Measurements from ENCODE around the gene COPZ1.
"Not testable (repeated sequence)": the region's sequence is repeated elsewhere in the genome, so short reads cannot be mapped to it uniquely, and the experiment has no call there.

Gene COPZ1

DNA sequence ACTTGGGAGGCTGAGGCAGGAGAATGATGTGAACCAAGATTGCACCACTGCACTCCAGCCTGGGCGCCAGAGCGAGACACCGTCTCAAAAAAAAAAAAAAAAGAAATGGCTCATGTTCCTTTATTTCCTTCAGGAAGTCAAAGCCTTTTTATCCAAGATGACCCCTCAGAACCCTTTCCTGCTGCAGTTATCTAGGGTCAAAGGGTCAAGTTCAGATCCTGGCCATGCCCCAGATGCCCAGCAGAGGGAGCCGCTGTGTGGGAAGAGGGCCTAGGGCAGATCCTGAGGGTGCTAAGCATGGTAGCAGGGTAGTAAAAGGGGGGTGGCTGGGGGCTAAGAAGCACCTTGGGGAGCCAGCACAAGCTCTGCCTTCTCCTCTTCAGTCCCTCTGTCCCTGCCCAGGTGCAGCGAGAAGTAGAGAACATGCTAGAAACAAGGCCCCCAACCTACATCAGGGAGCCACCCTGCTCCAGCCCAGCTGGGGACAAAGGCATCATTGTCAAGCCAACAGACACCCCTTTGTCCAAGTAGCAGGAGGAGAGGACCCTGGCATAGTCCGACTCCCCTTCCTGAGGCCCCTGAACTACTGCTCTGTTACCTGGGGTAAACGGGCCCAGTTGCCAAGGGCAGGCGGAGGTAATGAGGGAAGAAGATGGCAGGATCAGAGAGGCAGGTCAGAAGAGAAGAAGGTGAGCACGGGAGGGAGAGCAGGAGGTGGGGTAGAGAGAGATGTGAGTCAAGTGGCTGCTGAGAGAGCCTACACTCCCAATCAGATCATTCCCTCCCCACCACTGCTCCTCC, 30.6 kb upstream of the COPZ1 start:
- DNase-seq (ENCODE audit: low spot score): peak; percentile 51

DNA sequence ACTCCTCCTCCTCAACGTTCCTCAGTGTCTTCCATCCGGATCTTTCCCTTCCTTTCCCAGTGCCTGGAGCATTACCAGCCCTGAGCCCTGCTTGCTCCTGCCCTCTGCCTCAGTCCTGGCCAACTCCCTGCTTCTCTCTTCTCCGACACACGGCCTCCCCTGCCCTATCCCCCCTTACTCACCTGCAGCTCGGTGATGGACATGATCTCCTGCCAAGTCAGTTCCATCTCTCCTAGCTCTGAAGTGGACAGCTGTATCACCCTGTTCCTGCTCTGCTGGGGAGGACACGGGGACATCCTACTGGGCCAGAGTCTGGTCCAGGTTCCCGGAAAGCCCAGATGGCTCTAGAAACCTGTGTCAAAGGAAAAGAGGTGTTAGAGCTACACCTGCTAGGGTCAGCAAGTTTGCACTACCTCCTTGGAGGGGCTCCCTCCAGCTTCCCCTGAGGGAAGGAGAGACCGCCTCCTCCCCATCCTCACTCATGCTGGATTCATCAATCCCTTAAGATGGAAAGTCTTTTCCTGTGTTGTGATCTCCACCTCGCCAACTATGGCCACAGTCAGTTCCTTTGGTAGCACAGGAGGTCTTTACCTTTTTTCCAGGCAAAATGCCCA, 29.9 kb upstream of the COPZ1 start:
- DNase-seq (ENCODE audit: low spot score): no peak

DNA sequence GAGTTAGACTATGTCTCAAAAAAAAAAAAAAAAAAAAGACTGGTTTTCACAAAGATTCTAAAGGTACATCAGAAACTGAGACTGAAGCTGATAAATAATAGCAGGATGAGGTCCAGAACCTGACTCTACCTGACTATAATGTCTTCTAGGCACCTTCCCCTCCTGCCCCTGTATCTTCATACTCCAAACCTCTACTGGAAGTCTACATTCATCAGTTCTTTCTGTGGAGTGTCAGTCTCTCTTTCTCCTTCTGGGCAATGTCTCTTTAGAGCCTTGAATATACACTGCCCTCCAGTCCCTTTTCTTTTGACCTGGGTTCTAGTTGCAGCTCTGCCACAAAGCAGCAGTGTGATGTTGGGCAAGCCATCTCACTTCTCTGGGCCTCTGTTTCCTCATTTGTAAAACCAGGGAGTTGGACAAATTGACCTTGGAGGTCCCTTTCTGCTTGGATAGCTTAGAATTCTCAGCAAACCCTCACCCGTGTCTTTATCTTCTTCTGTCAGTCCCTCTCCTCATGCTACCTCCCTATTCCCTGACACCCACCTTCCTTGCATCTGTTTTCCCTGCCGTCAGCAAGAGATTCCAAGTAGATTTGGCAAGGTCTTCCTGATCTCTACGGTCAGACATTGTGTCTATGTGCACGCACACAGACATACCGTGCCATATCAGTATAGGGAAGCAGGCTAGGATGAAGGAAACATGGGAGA, 28.4 kb upstream of the COPZ1 start:
- DNase-seq (ENCODE audit: low spot score): no peak

DNA sequence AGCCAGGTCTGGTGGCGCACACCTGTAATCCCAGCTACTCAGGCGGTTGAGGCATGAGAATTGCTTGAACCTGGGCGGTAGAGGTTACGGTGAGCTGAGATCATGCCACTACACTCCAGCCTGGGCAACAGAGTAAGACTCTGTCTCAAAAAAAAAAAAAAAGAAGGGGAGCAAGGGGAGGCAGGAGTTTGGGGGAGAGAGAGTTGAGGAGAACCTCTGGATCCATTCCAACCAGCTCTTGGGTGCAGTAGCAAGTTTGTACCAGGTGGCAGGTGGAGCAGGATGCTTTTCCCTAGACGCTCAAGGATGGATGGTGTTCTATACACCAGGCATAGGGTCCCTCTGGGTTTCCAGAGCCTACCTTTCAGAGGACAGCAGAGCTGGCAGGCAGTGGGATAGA, 26.0 kb upstream of the COPZ1 start:
- no peak for DNase-seq (ENCODE audit: low spot score)

DNA sequence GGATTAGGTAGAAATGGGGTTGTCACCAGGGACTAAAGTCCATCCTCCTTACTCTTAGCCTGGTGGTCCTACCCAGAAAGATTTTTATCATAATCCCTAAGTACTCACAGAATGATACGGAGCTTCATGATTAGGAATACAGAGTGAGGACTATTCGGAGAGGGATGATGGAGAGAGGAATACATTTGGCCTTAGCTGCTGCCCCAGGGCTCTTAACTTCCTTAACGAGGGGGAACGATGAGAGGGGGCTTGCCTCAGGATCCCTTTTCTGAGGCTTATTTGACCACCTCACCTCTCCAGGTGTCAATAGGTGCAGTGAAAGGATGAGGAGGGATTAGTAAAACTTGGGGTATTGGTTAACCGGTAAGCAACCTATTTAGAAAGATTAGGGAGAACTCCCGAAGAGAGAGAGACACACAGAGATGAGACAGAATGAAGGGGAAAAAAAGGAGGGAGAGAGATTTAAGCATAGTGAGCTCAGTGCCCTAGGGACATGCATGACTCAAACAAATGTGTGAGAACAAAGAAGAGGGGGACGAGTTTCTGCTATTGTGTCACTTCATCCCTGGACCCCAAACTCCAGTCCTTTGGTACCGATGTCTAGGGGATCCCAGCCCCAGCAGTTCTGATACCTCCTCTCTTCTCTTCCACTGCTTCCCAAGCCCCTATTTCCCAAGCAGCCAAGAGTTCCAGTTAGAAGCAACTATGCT, 25.3 kb upstream of the COPZ1 start:
- no peak for DNase-seq (ENCODE audit: low spot score)

DNA sequence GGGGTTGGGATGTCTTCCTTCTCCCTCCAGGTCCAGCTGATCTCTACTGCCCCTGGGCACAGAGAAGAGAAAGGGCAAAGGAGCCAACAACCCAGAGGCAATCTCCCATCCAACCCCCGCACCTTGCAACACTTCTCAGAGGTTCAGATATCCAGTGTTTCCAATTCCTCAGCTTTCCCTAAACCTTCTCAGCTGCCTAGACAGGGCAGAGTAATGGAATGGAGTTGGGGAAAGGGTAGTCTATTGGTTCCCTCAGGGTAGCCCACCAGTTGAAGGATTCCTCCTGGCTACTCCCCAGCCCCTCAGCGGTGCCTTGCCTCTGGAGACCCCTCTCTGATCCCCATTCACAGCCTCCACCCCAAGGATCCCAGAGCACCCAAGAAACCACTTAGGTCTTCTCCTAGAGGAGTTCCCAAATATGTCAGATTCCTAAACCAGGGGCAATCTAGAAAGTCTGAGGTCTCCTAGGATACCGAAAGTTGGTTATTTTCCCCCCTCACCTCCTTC, 24.7 kb upstream of the COPZ1 start:
- DNase-seq (ENCODE audit: low spot score): no peak

DNA sequence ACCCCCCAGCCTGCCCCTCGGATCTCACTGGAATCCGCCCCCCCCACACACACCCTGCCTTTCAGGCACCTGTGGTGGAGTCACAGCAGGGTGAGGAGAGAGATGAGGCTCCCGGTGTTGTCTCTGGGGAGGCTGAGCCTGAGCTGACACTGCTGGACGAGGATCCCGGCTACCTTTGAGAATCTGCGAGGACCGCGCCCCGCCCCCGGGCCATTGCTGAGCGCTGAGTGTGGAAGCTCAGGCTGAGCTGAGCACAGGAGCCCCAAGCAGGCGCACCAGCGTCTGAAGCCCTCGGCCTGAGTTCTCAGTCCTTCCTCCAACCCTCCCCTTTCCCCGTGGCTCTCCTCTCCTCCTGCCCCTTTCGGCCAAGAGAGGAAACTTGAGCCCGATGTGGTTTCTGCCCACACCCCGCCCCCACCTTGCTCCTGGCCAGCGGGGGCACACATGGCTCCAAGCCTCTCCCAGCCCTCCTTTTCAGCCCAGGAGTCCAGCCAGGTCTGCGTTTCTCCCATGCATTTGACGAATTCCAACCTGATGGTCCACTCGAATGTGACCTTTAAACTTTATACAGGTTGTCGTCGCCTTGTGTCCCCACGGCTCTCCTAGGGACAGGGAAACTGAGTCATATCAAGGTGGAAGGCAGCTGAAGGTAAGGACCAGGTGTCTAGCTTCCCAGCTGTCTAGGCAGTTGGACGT, 24.1 kb upstream of the COPZ1 start, which contains the start of gene NFE2:
Gene NFE2 (minus strand): TSS at position 284 of the 696 bp plus-strand sequence. CDS start 5,767 bp downstream, outside the sequence.
- DNase-seq (ENCODE audit: low spot score): peak; percentile 14

DNA sequence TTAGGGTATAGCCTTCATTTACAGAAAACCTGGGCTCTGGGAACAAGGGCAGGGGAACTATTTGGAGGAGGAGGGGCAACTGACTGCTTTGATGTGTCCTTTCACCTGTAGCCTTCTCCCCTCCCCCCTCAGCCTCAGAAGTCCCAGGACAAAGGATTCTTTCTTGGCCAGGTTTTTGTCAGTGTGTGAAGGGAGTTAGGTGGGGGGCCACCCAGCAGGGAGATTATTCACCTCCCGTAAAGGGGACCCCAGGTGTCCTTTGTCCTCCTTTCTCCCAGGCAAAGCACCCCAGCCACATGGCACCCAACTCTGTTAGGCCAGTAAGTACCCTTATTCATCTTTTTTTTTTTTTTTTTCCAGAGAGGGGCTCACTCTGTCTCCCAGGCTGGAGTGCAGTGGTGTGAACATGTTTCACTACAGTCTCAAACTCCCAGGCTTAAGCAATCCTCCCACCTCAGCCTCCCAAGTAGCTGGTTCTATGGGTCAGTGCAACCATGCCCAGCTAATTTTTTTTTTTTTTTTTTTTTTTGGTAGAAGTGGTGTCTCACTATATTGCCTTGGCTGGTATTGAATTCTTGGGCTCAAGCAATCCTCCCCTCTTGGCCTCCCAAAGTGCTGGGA, 23.4 kb upstream of the COPZ1 start:
- DNase-seq (ENCODE audit: low spot score): no peak

DNA sequence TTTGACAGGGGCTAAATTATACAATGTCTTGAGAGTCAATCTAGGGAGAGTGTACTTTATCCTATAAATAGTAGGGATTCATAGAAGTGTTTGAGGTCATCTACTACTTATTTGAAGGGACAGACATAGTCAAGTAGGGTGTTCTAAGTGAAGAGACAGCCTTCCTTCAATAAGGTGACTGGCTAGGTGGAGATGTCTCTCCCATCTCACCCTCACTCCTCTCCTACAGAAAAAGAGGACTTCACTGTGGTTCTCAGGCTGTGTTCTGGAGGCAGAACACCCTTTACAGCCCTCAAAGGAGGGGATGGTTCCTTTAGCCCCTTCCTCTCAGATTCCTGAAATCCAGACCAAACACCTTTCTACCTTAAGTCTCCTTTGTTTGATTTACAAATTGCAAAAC, 21.3 kb upstream of the COPZ1 start:
- no peak for DNase-seq (ENCODE audit: low spot score)

DNA sequence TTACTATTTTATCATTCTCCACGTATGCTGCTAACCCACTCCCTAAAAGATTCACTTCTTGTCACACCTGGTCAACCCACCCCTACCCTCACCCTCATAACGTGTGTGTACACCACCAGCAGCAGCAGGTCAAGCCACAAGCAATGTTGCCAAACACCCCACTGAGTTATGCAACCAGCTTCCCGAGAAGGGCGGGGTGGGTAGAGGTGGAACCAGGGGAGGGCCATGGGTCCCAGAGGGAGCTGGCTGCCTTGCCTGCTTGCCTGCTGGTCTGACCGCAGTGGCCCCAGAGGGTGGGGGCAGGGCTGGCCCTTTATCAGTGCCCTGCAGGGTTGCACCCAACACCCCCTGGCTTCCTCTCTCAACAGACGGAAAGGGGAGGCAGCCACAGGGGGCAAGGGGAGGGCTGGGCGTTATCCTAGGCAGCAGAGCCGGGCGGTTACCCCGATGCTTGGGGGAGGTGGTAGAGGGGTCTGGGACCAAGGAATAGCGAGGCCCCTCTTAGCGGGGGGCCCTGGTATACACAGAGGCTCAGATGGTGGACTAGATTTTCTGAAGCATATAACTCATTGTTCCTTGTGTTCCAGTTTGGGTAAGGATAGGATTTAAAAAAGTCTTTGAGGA, 20.6 kb upstream of the COPZ1 start:
- DNase-seq (ENCODE audit: low spot score): peak; percentile 11

DNA sequence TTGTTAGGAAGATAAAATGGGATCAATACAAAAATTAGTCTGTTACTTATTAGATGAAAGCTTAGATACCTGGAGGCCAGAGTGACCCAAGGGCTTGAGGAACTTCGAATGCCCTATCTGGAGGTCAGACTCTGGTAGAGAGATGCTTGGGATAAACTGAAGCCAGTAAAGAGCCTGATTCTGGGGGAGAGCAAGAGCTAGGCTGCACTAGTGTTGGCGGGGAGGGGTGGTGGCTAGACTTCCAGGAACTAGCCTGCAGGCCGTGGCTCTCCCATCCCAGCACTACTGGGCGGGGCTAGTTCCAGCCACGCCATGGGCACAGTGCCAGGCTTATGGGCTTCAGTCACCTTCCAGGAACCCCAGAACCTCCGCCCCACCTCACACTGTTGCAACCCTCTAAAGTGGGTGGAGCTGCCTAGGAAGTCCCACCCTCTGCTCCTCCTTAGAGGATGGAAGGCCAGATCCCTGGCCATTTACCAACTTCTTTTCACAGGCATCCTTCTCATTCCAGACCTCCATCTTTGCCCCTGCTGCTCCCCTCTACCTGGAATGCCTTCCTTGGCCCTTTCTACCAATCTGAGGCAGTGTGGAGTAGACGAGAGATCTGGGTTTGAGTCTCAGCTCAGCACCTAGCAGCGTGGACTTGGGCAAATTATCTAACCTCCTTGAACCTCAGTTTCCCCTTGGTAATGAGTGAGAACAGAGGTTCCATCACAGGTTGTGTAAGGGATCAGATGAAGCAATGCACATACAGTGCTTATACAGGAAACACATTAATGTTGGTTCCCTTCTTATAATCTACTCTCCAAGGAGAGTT, 17.8 kb upstream of the COPZ1 start:
- peak; percentile 10 for DNase-seq (ENCODE audit: low spot score)

DNA sequence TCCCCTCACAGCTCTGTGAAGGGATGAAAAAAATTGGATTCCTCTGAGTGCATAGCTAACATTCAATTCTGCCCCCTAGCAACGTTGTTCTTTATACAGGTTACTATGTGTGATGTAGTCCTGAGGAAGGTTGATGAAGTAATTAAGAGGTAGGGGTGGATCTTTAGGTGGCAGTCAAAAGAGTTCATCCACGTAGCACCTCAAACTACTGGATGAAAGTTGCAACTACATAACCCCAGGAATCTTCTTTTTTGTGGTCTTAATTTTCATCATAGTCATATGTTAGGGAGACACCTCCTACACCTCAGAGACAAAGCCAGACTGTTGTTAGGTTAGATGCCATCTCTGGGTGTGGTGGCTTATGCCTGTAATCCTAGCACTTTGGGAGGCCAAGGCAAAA, 13.9 kb upstream of the COPZ1 start:
- DNase-seq (ENCODE audit: low spot score): no peak

DNA sequence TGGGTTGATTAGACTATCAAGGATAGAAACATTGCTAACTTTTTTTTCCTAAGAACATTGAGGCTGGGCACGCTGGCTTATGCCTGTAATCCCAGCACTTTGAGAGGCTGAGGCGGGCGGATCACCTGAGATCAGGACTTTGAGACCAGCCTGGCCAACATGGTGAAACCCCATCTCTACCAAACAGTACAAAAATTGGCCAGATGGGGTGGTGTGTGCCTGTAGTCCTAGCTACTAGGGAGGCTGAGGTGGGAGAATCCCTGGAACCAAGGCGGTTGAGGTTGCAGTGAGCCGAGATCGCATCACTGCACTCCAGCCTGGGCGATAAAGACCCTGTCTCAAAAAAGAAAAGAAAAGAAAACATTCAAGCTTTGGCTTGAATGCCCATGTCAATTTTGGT, 12.6 kb upstream of the COPZ1 start:
- not testable (repeated sequence) for DNase-seq (ENCODE audit: low spot score)

DNA sequence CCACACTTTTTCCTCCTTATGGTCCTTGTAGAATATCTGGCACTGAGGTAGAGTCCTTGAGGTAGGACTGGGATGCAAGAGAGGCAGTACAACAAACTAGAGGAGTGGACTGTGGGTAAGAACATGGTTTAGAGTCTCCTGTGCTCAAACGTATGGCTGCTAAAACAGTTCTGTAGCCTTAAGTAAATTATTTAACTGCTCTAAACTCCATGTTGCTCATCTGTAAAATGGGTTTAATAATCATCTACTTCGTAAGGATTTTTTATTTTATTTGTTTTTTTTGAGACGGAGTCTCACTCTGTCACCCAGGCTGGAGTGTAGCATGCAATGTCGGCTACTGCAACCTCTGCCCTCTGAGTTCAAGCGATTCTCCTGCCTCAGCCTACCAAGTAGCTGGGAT, 3.6 kb upstream of the COPZ1 start:
- DNase-seq (ENCODE audit: low spot score): no peak

DNA sequence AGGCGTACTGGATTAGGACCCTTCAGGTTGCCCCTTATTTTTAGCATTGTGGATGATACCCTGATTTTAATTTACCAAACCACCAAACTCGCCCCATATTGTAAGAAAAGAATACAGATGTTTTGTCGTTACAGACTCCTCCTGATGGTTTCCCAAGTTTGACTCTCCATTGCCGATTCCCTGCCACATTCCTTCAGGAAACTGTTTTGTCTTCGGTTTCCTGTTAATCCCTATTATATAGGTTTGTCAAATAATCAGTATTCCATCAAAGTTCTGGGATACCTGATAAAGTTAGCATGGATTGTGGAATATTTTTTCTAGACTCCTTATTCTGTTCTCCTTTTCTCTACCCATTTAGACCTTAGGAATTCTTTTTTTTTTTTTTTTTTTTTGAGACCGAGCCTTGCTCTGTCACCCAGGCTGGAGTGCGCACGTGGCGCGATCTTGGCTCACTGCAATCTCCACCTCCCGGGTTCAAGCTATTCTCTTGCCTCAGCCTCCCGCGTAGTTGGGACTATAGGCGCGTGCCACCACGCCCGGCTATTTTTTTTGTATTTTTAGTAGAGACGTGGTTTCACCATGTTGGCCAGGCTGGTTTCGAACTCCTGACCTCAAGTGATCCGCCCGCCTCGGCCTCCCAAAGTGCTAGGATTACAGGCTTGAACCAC, 645 bp downstream of the COPZ1 start:
- DNase-seq (ENCODE audit: low spot score): not testable (repeated sequence)

DNA sequence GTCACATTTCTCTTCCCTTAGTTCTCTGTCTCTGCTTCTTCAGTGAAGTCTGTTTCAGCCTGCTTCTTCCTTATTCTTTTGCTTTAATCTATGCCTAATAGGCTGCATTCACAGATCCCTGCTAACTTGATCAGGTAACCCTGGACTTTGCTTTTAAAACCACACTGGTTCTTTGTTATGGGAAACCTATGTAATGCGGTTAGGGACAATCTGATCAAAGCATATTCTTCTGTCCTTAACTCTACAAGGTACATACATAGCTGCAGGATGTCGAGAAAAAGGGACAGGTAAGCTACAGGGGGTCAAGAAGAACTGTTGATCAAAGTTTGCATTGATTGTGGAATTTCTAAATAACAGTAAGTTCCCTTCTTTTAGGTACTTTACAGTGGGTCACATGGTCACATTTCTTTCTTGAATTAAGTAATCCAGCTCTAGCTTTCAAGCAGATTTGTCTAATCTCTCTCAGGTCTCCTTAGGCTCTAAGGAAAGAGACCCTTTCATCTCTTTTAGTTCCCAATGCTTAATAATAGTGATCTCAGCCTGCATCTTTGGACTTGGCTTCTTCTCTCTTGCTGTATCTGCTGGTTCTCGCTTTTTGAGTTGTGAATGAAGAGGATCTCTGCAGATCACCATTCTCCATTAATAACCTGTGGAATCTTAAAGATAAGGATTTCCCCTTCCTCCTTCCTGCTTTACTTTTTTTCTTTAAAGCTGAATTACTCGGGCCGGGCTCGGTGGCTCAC, 3.8 kb downstream of the COPZ1 start:
- no peak for DNase-seq (ENCODE audit: low spot score)

DNA sequence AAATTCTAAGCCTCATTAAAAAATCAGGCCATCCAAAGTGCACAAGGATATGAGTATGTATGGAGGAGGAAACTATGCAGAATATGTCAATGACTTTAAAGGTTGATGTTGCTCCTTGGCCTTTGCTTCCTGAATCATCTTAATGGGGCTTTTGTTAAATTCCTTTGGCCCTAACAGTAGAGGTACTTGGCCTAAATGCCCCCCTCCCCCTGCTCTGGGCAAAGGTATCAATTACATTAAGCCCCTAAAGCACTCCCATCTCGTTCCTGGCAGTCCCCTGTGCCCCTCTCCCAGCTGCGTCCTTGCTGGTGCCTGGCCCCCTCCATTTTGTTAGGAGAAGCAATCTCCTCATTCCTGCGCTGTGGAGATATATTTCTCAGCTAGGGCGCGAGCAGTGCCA, 4.8 kb downstream of the COPZ1 start:
- no peak for DNase-seq (ENCODE audit: low spot score)

DNA sequence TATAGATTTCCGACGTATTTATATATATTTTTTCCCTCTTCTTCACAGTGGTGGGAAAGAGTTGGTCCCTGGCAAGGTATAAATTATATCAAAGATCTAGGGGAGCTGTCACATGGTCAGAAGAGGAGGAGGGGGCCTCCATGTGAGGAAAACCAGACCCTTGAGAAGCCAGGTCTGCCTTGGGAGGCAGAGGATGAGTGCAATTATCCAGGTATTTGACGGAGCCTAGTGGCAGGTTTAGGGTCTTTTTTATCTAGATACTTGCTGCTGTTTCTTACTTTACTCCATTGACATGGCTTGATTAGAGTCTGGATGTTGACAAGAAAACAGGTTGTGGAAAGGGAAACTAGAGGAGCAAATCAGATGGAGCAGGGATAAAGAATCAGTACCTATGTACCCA, 5.5 kb downstream of the COPZ1 start:
- DNase-seq (ENCODE audit: low spot score): no peak

DNA sequence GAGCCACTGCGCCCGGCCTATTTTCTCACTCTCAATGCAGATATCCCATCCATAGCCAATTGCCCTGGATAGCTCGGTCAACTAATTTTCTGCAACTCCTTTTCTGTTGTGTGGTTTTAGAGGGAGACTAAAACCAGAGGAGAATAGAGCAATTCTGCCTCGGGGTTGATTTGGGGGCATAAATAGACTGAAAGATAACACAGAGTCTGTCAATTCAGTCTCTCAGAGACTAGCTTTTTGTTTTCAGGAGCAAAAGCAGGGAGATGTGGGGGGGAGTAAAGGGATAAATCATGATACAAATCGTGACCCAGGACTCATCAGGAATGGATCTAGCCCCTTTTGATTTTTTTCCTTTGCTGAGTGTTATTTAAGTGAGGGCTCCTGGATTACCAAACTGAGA, 6.5 kb downstream of the COPZ1 start:
- no peak for DNase-seq (ENCODE audit: low spot score)

Data from CD4-positive, alpha-beta T cell treated with Interleukin-6 at 100 ng/mL for 8 hours (primary cell).